Liver (tissue), 9 donors: ENCODE results near the gene PCBP4. TPM values are rescaled to one million over a fixed set of nuclear protein-coding genes. Genes with fewer than 3 reads are reported as not detected.

Source experiments
- DNase-seq: peaks from one replicate; pipeline ENCODE4 v3.0.0-alpha.2; 2017; ENCODE audit warnings: low spot score
- H3K27ac ChIP-seq, 2 donors: one replicate each; pipeline ENCODE4 v1.7.0; 2013; ENCODE audit warnings: inconsistent platforms in 2 of 2, low read length in 2 of 2, control low read depth in 1 of 2, low read depth in 1 of 2, mild to moderate bottlenecking in 1 of 2
- H3K27me3 ChIP-seq, 4 donors: one replicate each; pipeline versions ENCODE4 v1.6.1 to v1.7.0; 2013; ENCODE audit warnings: low read length in 3 of 4, inconsistent platforms in 1 of 4, mild to moderate bottlenecking in 1 of 4, moderate library complexity in 1 of 4; ENCODE audit not compliant: control insufficient read depth in 4 of 4, insufficient read depth in 4 of 4
- H3K36me3 ChIP-seq, 4 donors: one replicate each; pipeline versions ENCODE4 v1.6.1 to v1.7.0; 2013; ENCODE audit warnings: low read length in 3 of 4, mild to moderate bottlenecking in 3 of 4, low read depth in 1 of 4, moderate library complexity in 1 of 4; ENCODE audit not compliant: control insufficient read depth in 4 of 4, insufficient read depth in 3 of 4
- H3K4me1 ChIP-seq, 4 donors: one replicate each; pipeline versions ENCODE4 v1.6.1 to v1.7.0; 2013; ENCODE audit warnings: low read length in 3 of 4, mild to moderate bottlenecking in 3 of 4, moderate library complexity in 1 of 4; ENCODE audit not compliant: control insufficient read depth in 4 of 4, insufficient read depth in 4 of 4
- H3K4me3 ChIP-seq, 3 donors: one replicate each; pipeline versions ENCODE4 v1.6.1 to v1.7.0; 2013; ENCODE audit warnings: low read length in 3 of 3, control low read depth in 1 of 3, low read depth in 1 of 3, mild to moderate bottlenecking in 1 of 3
- H3K9ac ChIP-seq, 2 donors: one replicate each; pipeline ENCODE4 v1.7.0; 2013; ENCODE audit warnings: low read length in 2 of 2, mild to moderate bottlenecking in 2 of 2, moderate library complexity in 2 of 2, control low read depth in 1 of 2, low read depth in 1 of 2
- H3K9me3 ChIP-seq, 4 donors: one replicate each; pipeline versions ENCODE4 v1.6.1 to v1.7.0; 2013; ENCODE audit warnings: low read length in 3 of 4; ENCODE audit not compliant: control insufficient read depth in 4 of 4
- CTCF ChIP-seq: fragments of 150-350 bp; IDR thresholded peaks from 2 replicates; pipeline ENCODE4 v1.5.1; 2017; ENCODE audit warnings: improper control_type of control experiment, low read depth, low read length; ENCODE audit not compliant: missing input control
- EGR1 ChIP-seq, 2 donors: IDR thresholded peaks; 2 replicates each; pipeline ENCODE4 v1.6.1; 2016 to 2018; ENCODE audit warnings: antibody characterized with exemption in 2 of 2, low read depth in 2 of 2
- FOXA1 ChIP-seq: IDR thresholded peaks from 2 replicates; pipeline ENCODE4 v1.6.1; 2016; ENCODE audit warnings: antibody characterized with exemption
- FOXA2 ChIP-seq: IDR thresholded peaks from 2 replicates; pipeline ENCODE4 v1.6.1; 2016; ENCODE audit warnings: antibody characterized with exemption
- HNF4G ChIP-seq: IDR thresholded peaks from 2 replicates; pipeline ENCODE4 v1.6.1; 2016; ENCODE audit warnings: antibody characterized with exemption
- JUND ChIP-seq, 2 donors: IDR thresholded peaks; 2 replicates each; pipeline ENCODE4 v1.6.1; 2016; ENCODE audit warnings: antibody characterized with exemption in 2 of 2
- NR2F2 ChIP-seq: IDR thresholded peaks from 2 replicates; pipeline ENCODE4 v1.6.1; 2016; ENCODE audit warnings: antibody characterized with exemption
- REST ChIP-seq: IDR thresholded peaks from 2 replicates; pipeline ENCODE4 v1.6.1; 2016; ENCODE audit warnings: antibody characterized with exemption, mild to moderate bottlenecking
- SP1 ChIP-seq: IDR thresholded peaks from 2 replicates; pipeline ENCODE4 v1.6.1; 2018; ENCODE audit warnings: antibody characterized with exemption, mild to moderate bottlenecking
- TAF1 ChIP-seq: conservative IDR thresholded peaks from 2 replicates; pipeline ENCODE4 v1.6.1; 2016; ENCODE audit warnings: antibody characterized with exemption, mild to moderate bottlenecking
- YY1 ChIP-seq: IDR thresholded peaks from 2 replicates; pipeline ENCODE4 v1.6.1; 2016; ENCODE audit warnings: antibody characterized with exemption, mild to moderate bottlenecking
- WGBS: extraction: QIAGEN DNeasy Blood & Tissue Kit; methylation state at CpG from one replicate; pipeline ENCODE4 v1.1.7; 2013; 5-methylcytosine and 5-hydroxymethylcytosine counted together
- polyA plus RNA-seq, 2 donors: library from polyadenylated mRNA; stranded (reverse) in 1 of 2; unstranded in 1 of 2; fragments of 200-250 nt in 1 of 2; fragments of >200 nt in 1 of 2; fragmentation: Nextera tagmentation in 1 of 2; extraction: Ambion mirVana in 1 of 2; gene quantifications; one replicate each; pipeline versions ENCODE4 v1.2.1 to v1.2.3, GENCODE V29; 2013 to 2015
- total RNA-seq, 2 donors: library from RNA; depleted of rRNA; stranded (reverse); fragments of >200 nt; gene quantifications; one replicate each; pipeline ENCODE4 v1.2.3, GENCODE V29; 2014
- TF ChIP-seq, protein P1 (sequence below): IDR thresholded peaks from 2 replicates; pipeline ENCODE4 v1.6.1; 2016; ENCODE audit warnings: antibody characterized with exemption
- TF ChIP-seq, protein P2 (sequence below): IDR thresholded peaks from 2 replicates; pipeline ENCODE4 v1.6.1; 2016; ENCODE audit warnings: antibody characterized with exemption
- donor health status: healthy.
- donor health status: healthy.
- donor health status: healthy.
- donor health status: healthy.
- donor health status: healthy.

PCBP4 gene
- total and polyA plus RNA-seq, 4 donors: 2.7 to 7.9 (median 4.5) TPM

GRCh38 chr3:52010431-52010830 lies 43.2 kb upstream of the PCBP4 start:
- TF ChIP-seq EGR1 (IDR thresholded peaks at IDR 0.05; ENCODE audit: low read depth in 2 of 2) (no peak), CTCF (no peak), JUND (IDR thresholded peaks at IDR 0.05) (no peak), TAF1 (no peak), FOXA1 (no peak), SP1 (no peak), NR2F2 (no peak), FOXA2 (no peak), YY1 (no peak), REST (no peak), HNF4G (no peak)
- TF ChIP-seq, protein P1, sequence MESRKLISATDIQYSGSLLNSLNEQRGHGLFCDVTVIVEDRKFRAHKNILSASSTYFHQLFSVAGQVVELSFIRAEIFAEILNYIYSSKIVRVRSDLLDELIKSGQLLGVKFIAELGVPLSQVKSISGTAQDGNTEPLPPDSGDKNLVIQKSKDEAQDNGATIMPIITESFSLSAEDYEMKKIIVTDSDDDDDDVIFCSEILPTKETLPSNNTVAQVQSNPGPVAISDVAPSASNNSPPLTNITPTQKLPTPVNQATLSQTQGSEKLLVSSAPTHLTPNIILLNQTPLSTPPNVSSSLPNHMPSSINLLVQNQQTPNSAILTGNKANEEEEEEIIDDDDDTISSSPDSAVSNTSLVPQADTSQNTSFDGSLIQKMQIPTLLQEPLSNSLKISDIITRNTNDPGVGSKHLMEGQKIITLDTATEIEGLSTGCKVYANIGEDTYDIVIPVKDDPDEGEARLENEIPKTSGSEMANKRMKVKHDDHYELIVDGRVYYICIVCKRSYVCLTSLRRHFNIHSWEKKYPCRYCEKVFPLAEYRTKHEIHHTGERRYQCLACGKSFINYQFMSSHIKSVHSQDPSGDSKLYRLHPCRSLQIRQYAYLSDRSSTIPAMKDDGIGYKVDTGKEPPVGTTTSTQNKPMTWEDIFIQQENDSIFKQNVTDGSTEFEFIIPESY: no peak
- TF ChIP-seq, protein P2, sequence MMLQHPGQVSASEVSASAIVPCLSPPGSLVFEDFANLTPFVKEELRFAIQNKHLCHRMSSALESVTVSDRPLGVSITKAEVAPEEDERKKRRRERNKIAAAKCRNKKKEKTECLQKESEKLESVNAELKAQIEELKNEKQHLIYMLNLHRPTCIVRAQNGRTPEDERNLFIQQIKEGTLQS: no peak
- H3K36me3 ChIP-seq: no peaks in the 10 kb centered on the region
- no peaks in the 10 kb centered on the region for H3K27me3 ChIP-seq
- no peak overlapping the region for H3K27ac ChIP-seq
- no peaks in the 10 kb centered on the region for H3K9me3 ChIP-seq
- peaks cover 0 to 9% (median 1%) of the 10 kb centered on the region in 4 donors for H3K4me1 ChIP-seq
- no peak overlapping the region for H3K4me3 ChIP-seq
- DNase-seq: no peak
- H3K9ac ChIP-seq: no peak overlapping the region

- 71% methylated on average over 4 of the region's 4 CpGs for WGBS
- H3K9ac ChIP-seq: no peak overlapping the region
- no peak for DNase-seq
Measured at GRCh38 chr3:52007291-52007690, 40.0 kb upstream of the PCBP4 start.

More at GRCh38 chr3:52007291-52007690, 40.0 kb upstream of the PCBP4 start:
- Histone ChIP-seq H3K36me3 (no peaks in the 10 kb centered on the region), H3K4me3 (no peak overlapping the region), H3K9me3 (no peaks in the 10 kb centered on the region), H3K27me3 (no peaks in the 10 kb centered on the region), H3K4me1 (peaks cover 0 to 13% (median 1%) of the 10 kb centered on the region in 4 donors), H3K27ac (no peak overlapping the region)
- TF ChIP-seq CTCF: no peak
